NCI-H1436 (cell line): ENCODE results near the gene ETNPPL.
"Not testable (repeated sequence)": the region's sequence is repeated elsewhere in the genome, so short reads cannot be mapped to it uniquely, and the experiment has no call there.

Experiments used
- DNase-seq: peaks from one replicate; lab custom pipeline; 2025; lab: John Stamatoyannopoulos, UW

ETNPPL gene

DNA sequence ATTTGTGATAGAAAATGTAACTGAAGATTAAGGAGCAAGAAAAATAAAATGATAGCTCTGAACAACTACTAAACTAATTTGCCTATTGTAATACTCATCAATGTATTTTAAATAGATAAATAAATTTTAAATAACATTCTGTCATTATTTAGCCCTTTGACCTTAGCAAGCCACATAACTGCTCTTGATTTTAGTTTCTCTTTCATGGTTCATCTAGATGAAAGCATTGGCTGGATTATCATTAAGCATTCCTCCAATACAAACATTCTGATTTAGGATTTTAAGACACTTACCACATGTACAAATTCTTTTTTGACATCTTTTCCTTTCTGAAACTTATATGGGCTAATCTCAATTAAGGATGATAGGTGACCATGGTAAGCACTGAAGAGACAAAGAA lies 8.5 kb downstream of the ETNPPL start:
- DNase-seq, result no peak

GRCh38 chr4:108751321-108751720 lies 11.5 kb downstream of the ETNPPL start:
- no peak for DNase-seq

DNA sequence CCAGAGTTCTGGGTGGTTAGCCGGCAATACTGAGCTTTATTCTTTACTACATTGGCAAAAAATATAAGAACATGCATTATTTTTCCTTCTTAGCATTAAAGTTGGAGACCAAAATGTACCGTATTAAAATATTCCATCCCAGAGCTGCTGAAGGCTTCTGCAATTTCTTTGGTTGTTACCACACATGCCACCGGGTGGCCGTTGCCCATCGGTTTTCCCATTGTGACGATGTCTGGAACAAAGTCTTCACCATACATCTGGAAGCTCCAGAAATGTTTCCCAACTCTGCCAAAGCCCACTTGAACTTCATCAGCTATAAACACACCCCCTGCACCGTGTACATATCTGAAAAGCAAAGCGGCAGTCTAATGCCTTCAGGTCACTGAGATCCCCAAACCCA lies 13.7 kb downstream of the ETNPPL start:
- no peak for DNase-seq

DNA sequence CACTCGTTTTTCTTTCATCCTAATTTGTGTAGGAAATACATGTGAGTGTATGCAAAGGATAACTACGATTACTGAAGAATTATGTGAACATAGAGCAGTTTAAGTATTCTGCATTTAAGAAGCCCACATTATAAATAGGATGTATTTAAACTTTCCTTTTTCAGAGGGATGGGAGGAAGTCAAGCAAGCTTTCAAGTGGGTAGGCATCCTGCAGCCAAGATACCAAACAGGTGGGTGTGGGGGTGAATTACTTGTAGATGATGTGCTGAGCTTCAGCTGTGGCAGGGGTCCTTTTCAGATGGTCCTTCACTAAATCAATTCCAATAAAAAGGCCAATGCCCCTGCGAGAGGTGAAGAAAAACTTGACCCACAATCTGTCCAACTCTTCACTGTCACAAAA lies 16.3 kb downstream of the ETNPPL start:
- DNase-seq, result no peak

DNA sequence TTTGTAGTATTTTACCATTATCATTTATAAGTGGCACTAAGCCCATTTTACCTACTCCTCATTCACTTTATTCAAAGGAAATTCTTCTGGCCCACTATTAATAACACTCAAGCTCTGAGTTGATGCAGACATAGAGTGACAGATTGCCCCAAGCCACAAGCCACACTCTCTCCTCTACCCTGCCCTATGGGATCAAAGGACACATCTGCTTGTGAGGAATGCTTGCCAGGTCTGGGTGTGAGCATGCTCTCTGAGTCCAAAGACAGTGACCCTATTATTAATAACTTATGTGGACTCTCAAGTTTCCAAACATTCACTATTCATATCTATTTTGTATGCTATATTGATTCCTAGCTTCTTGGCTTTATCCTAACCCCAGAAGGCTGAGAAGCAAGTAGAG lies 18.5 kb downstream of the ETNPPL start:
- DNase-seq, result no peak

DNA sequence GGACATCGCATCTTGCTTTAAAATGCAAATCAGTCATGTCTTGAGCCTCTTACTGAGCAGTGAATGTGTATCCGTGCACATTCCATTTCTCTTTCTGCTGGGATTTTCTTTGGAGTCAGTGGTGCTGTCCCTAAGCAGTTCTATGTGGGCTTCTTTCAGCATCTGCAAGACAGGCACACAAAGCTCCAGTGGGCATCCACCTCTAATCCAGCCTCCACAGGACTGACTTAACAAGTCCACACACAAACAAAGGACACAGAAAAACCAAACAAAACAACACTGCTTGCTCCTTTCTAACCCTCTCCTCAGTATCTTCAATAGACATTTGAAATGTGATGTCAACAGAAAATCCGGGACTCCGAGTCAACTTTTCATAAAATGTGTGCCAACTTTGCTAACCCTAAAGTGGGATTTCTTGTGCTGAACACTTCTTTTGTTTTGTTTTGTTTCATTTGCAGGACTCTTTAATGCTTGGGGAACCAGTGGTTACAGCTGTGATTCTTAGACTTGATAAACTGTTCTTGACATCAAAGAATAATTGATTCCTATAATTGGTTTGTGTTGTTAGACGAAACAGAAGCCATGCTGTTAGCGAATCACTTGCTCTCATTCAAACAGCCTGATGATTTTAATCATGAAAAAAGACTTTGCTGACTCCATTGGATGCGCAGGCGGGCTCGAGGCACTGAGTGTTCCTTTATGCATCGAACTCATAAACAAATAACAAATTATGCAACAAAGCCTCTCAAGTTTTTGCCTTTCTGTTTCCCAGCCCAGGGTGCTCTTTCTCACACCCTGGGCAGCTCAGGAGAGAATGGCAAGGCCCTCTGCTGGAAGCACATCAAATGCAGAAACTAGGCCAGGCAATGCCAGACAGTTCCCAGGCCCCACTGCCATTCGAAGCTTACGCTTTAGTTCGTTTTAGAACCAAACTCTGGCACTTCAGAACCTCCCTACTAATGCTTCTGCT lies 20.1 kb downstream of the ETNPPL start:
- no peak for DNase-seq

DNA sequence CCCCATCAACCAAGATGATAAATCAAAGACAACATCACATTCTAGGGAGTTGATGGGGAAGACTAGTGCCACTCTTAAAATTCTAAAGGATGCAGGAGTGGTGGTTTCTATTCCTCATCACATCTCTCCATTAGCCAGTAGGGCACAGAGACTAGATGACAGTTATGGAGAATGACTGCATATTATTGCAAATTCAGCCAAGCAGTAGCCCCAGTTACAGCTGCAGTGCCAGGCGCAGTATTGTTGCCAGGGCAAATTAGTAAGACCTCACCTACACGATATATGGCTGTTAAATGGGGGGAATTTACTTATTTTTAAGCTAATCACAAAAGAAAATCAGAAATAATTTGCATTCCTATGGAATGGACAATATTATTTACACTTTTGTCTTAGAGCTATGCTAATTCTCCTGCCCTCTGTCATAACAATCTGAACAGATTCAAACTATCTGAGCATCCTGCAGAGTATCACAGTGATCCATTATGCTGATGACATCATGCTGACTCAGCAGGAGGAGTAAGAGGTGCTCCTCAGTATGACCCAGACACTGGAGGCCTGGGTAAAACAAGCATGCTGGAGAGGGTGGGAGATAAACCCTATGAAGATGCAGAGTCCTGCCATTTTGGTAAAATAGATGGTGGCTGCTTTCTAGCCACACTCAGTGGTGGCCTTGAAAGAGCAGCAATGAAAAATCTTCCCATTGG lies 24.7 kb downstream of the ETNPPL start:
- DNase-seq, result no peak

- no peak for DNase-seq
These were observed 31.8 kb downstream of the ETNPPL start for GRCh38 chr4:108731006-108731405.

DNA sequence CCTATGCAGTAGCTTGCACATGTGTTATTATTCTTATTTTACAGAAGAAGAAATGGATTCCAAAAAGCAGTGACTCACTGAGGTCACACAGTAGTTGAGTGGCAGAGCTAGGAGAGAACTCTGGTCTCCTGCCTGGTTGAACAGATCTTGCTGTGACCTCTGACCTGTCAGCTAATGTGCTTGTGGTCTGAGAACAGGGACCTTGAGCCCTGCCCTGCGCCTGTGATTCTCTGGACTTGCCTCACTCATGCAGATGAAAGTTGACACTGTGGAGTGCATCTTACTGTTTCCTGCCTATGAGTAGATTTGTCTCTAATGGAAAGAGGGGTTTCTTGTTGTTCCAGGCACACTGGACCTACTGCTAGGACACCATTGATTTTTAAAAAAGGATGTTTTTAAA lies 32.3 kb downstream of the ETNPPL start:
- no peak for DNase-seq

DNA sequence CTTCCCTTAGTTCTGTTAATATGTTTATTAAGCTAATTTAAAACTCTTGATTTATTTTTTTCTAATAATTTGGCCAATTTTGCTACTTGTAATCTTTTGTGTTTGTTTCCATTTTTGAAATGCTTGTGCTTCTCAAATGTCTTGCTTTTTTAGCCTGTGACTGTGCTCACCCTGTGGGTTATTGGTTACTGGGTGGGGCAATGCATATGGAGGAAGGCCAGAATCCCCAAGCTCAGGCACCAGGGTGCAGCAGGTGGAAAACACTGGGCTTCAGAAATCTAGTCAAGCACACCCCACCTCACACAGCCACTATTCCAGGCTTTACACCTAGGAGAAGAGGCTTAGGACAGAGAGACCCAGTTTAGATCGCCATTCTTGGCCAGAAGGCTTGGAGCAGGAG lies 33.1 kb downstream of the ETNPPL start:
- no peak for DNase-seq

DNA sequence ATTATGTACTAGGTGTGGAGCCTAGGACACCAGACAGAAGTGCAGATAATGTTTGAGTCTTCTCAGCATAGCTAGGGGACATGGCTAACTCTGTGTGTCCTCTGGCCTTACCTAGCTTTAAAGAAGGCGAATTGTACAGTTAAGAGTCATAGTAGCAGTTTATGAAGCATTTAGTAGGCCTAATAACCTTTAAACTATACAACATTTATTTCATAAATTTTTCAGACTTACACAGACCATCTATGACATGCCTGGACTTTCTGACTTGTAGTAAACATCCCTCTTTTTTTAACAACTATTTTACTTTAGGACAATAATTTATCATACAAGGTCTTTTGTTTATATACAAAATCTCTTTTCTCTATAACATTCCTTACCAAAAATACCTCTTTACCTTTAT lies 37.4 kb downstream of the ETNPPL start:
- DNase-seq, result no peak

GRCh38 chr4:108717386-108717785 lies 45.5 kb downstream of the ETNPPL start:
- no peak for DNase-seq

DNA sequence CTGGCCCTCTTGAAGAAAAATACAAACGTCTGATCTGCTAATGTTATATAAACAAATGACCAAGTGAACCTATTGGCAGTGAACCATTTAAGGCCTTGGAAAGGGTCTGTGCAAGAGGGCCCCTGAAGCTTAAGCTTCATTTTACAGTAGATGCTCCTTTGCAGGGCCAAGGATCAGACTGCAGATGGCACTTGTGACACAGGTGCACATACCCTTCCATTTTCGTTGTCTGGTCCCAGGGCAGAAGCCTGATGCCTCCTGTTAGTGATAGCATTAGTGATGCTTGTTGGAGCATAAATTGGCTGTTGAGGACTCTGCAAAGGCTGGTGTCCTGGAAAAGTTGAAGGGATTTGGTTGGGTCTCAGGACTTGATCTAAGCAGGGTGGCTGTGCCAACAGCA lies 46.5 kb downstream of the ETNPPL start:
- DNase-seq, result no peak

- DNase-seq, result no peak
These were observed 48.0 kb downstream of the ETNPPL start for GRCh38 chr4:108714880-108715279.

DNA sequence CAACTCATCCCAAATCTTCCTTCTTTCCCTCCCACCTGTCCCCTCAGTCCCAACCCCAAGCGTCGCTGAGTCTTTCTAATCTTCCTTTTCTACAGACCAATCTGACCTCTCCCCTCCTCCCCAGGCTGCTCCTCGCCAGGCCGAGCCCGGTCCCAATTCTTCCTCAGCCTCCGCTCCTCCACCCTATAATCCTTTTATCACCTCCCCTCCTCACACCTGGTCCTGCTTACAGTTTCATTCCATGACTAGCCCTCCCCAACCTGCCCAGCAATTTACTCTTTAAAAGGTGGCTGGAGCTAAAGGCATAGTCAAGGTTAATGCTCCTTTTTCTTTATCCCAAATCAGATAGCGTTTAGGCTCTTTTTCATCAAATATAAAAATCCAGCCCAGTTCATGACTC lies 52.3 kb downstream of the ETNPPL start:
- DNase-seq, result not testable (repeated sequence)

DNA sequence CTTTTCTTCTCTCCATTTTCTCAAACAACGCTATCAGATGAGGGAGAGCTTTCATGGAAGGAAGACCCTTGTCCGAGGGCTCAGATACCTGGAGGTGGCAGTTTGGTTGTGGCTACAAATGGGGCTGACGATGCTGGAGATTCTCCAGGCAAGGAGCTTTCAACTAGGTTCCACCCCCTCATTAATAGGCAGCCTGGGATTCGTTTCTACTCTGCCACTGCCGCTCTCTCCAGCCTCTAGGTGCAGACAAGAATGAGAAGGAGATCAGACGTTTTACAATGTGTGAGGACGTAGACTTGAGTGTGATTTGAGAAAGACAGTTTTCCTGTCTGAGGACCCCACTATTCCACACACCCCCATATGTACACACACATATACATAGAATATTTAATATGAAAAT lies 53.1 kb downstream of the ETNPPL start:
- no peak for DNase-seq

GRCh38 chr4:108709234-108709633 lies 53.6 kb downstream of the ETNPPL start:
- DNase-seq, result no peak

DNA sequence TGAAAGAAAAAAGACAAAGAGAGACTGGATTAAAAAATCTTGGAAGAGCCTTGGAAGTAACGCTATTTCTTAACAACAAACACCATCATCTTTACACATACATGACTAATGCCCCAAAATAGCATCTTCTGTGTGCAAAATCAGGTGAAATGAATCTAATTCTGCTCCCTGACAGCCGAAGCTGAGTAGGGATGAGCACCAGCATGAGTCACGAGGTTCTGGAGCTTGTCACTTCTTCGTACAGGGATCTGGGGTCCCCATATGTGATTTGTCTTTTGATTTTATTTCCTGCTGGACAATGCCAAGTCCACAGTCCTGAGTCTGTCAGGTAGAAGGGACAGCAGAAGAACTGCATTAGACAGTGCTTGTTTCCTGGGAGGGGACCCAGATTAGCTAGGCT lies 56.6 kb downstream of the ETNPPL start:
- no peak for DNase-seq

DNA sequence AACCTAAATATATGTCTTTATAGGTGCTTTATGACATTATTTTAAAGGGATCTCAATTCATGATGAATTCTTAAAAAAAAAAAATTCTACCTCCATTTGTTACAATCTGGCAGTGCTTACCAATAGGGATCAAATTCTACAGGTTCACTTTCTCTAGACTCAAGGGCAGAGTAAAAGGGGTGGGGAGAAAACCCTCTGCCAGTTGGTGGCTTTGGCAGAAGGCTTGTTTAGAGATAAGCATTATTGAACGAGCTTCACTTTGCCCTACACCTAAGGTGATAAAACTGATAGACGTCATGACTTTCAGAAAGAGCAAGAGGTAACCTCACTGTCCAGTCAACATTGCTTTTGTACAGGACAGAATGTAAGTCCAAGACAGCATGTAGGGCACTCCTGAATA lies 58.9 kb downstream of the ETNPPL start:
- no peak for DNase-seq

DNA sequence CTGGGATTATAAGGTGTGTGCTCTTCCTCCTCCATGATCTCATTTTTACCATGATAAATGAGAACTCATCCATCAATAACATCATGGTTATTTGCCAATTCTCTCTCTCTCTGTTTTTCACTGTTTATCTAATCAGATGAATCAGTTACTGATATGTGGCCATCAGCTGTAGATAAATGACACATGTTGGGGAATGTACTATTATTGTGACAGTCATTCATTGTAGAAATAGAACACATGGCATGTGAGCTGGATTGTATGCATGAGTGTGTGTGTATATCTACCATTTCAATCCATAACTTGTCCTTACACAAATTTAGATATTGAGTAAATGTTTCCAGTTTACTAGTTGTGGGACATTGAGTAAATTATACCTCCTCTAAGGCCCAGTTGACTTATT lies 59.5 kb downstream of the ETNPPL start:
- no peak for DNase-seq

DNA sequence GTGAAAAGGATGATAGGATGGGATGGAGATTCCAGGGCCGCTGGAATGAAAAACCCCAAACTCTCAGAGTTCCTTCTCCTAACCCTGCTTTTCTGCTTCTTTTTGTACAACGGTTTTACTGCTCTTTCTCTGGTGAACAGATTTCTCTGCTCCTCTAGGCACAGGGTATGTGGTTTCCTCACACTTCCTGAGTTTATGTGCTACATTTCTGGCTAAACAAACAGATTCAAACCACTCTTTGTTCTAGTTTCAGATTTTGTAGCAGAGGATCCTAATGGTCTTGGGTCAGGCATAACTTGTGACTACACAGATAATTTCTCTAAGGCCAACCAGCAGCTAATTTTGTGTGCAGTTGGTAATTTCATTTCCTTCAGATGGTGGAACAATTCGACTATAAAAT lies 59.9 kb downstream of the ETNPPL start:
- DNase-seq, result no peak

DNA sequence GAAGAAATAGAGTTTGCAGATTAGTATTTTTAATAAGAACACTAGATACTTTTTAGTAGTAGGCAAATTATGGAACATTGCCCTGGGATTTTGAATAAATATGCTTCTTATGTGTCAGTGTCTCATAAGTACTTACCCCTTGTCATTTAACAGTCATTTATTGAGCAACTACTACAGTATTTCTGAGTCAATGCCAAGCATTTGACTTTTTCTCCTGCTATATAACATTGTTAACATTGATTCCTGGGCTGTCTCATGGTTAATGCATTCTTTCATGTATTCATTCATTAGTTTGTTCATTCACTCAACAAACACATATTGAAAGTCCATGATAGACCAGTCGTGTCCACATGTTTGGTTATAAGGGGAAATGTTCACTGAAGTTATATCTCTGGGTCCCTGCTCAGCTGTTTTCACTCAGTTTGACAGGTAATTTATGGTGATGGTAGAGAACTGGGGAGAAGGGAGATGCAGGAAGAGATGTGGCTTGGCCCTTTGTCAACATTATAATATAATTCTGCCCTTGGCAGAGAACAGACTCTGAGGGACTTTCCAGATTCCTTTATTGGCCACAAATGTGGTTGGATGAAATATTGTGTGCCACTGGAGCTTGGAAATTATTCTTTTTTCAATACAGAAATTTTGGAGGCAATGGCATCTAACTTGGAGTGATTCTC lies 62.6 kb downstream of the ETNPPL start:
- no peak for DNase-seq

- no peak for DNase-seq
These were observed 66.7 kb downstream of the ETNPPL start for GRCh38 chr4:108696160-108696559.
